ENCODE results near the gene AFAP1L2. TPM values are rescaled to one million over a fixed set of nuclear protein-coding genes. Genes with fewer than 3 reads are reported as not detected.
A peak's percentile ranks its signal among the peaks of the same experiment; 100 is the strongest.

The AFAP1L2 gene
- polyA plus RNA-seq, 1 donor from 2014 or later = 3.0 TPM

DNA sequence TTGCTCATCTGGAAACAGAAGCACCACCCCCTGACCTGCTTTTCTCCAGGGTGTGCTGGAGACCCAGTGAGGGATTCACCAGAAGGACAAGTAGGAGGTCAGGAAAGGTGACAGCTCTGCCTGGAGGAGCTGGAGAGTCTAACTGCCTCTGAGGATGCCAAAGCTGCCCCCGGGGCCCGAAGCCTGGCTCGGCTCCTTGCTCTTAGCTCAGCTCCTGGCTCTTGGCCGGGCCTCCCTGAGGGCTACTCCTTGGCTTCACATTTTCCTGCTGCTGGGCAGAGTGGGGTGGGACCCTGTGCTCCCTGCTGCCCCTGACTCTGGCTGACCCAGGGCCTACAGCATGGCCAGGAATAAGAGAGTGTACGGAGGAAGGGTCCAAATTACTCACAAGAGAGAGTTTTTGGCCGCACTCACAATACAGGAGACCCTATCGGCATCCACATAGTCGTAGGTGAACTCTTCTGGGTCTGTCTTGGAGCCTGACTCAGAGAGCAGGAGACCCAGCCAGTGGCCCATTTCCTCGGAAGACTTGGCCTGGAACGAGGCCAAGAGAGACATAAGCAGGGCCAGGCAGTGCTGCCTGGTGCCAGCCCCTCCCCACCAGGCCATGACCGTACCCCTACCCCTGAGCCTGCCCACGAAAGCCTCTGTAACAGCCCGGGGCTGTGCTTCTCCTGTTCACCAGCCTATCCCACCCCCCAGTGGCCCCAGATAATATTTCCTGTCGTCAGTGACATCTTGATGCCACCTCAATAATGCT lies 102.2 kb downstream of the AFAP1L2 start:
- peaks cover 23% of the 10 kb centered on the region for H3K36me3 Mint-ChIP-seq
- H3K4me1 Mint-ChIP-seq = peaks cover 0 to 11% (median 7%) of the 10 kb centered on the region in 3 donors
- peak overlapping the region in 1 of 4 donors; percentile 36 for H3K4me3 Mint-ChIP-seq
- no peaks in the 10 kb centered on the region for H3K9me3 Mint-ChIP-seq
- no peak overlapping the region for H3K27ac Mint-ChIP-seq
- H3K27me3 Mint-ChIP-seq = no peaks in the 10 kb centered on the region

GRCh38 chr10:114301177-114301576 lies 103.1 kb downstream of the AFAP1L2 start:
- Mint-ChIP-seq H3K4me3 (peak overlapping the region in 1 of 4 donors; percentile 49), H3K9me3 (peaks cover 1 to 4% (median 2%) of the 10 kb centered on the region in 3 donors), H3K27me3 (no peaks in the 10 kb centered on the region), H3K27ac (no peak overlapping the region), H3K4me1 (peaks cover 0 to 9% (median 7%) of the 10 kb centered on the region in 3 donors), H3K36me3 (peaks cover 28% of the 10 kb centered on the region)

DNA sequence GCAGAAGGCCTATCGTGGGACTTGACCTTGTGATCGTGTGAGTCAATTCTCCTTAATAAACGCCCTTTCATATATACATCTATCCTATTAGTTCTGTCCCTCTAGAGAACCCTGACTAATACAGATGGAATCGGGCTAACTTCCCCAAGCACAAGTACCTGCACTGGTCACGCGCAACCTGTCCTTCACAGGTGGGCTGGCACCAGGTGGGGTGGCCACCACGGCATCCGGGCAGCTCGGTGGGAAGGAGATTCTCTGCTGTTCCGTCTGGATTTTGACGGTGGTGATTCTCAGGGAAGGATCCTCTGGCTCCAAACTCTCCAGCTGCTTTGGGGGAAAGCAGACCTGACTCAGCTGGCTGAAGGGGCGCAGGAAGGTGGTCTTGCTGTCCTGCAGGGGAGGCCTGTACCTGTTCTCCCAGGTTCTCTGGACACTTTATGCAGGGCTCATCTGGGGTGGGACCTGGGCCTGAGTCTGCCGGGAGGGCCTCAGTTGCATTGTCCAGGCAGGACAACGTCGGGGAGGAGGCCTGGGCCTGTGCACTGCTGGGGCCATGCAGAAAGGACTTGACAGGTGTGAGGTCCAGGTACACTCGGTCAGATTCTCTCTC lies 104.2 kb downstream of the AFAP1L2 start:
- H3K4me3 Mint-ChIP-seq = no peak overlapping the region
- H3K36me3 Mint-ChIP-seq = peaks cover 36% of the 10 kb centered on the region
- H3K27me3 Mint-ChIP-seq = no peaks in the 10 kb centered on the region
- peaks cover 0 to 9% (median 7%) of the 10 kb centered on the region in 3 donors for H3K4me1 Mint-ChIP-seq
- H3K27ac Mint-ChIP-seq = no peak overlapping the region
- peaks cover 5 to 14% (median 7%) of the 10 kb centered on the region in 3 donors for H3K9me3 Mint-ChIP-seq

DNA sequence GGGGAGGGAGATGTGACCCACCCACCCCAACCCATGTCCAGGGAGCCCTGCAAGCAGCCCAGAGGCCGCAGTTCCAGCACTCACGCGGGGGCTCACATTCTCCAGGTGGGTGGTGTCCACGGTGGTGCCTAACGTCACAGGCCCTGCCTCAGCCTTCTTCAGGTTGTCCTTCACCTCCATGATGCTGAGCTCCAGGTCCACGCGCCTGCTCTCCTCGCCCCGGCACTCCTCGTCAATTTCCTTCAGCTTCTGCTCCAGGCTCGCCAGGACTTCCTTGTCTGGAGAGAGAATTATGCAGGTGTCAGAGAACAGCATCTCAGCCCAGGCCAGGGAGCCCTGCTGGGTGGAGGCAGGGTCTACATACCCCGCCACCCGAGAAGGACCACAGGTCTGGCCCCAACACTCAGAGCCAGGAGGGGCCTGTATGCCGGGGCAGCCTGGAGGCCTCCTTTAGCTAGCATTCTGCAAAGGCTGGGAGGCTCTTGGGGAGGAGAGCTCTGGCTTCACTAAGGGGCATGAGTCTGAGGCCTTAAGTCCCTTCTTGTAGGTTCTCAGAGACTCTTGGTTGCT lies 107.1 kb downstream of the AFAP1L2 start:
- peaks cover 7 to 21% (median 9%) of the 10 kb centered on the region in 3 donors for H3K9me3 Mint-ChIP-seq
- no peak overlapping the region for H3K27ac Mint-ChIP-seq
- H3K4me3 Mint-ChIP-seq = no peak overlapping the region
- no peaks in the 10 kb centered on the region for H3K4me1 Mint-ChIP-seq
- H3K27me3 Mint-ChIP-seq = no peaks in the 10 kb centered on the region
- peaks cover 41% of the 10 kb centered on the region for H3K36me3 Mint-ChIP-seq

- Mint-ChIP-seq H3K9me3 (peaks cover 7 to 21% (median 9%) of the 10 kb centered on the region in 3 donors), H3K36me3 (peaks cover 36% of the 10 kb centered on the region), H3K27ac (no peak overlapping the region), H3K4me3 (no peak overlapping the region), H3K27me3 (no peaks in the 10 kb centered on the region), H3K4me1 (no peaks in the 10 kb centered on the region)
Measured at GRCh38 chr10:114295393-114295792, 108.9 kb downstream of the AFAP1L2 start.

GRCh38 chr10:114294549-114294948 lies 109.8 kb downstream of the AFAP1L2 start:
- no peaks in the 10 kb centered on the region for H3K27me3 Mint-ChIP-seq
- no peak overlapping the region for H3K4me3 Mint-ChIP-seq
- H3K27ac Mint-ChIP-seq = no peak overlapping the region
- H3K9me3 Mint-ChIP-seq = peaks cover 7 to 21% (median 9%) of the 10 kb centered on the region in 3 donors
- peaks cover 31% of the 10 kb centered on the region for H3K36me3 Mint-ChIP-seq
- H3K4me1 Mint-ChIP-seq = no peaks in the 10 kb centered on the region

DNA sequence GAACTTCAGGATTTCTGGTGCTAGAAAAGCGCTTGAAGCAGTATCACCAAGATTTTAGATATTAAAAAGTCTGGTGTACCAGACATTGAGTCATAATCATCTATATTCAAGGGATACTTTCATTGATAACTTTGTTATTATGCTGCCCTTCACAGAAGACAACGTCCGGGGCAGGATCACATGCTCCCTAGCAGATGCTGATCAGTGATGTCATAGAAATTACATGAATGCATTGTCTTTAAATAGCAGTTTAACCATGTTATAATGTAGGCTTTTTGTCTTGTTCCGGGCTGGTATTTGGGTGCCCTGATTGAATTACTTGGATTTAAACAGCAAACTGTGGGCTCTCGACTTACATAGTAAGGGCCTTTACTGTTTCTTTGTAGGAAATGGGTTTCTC lies 111.2 kb downstream of the AFAP1L2 start:
- H3K36me3 Mint-ChIP-seq = peaks cover 25% of the 10 kb centered on the region
- peaks cover 7 to 21% (median 9%) of the 10 kb centered on the region in 3 donors for H3K9me3 Mint-ChIP-seq
- H3K4me3 Mint-ChIP-seq = no peak overlapping the region
- no peaks in the 10 kb centered on the region for H3K4me1 Mint-ChIP-seq
- H3K27me3 Mint-ChIP-seq = peaks cover 3% of the 10 kb centered on the region
- no peak overlapping the region for H3K27ac Mint-ChIP-seq

GRCh38 chr10:114291516-114291915 lies 112.8 kb downstream of the AFAP1L2 start:
- no peaks in the 10 kb centered on the region for H3K4me1 Mint-ChIP-seq
- peaks cover 3% of the 10 kb centered on the region for H3K27me3 Mint-ChIP-seq
- H3K36me3 Mint-ChIP-seq = peaks cover 17% of the 10 kb centered on the region
- H3K27ac Mint-ChIP-seq = no peak overlapping the region
- peaks cover 7 to 21% (median 9%) of the 10 kb centered on the region in 3 donors for H3K9me3 Mint-ChIP-seq
- no peak overlapping the region for H3K4me3 Mint-ChIP-seq

DNA sequence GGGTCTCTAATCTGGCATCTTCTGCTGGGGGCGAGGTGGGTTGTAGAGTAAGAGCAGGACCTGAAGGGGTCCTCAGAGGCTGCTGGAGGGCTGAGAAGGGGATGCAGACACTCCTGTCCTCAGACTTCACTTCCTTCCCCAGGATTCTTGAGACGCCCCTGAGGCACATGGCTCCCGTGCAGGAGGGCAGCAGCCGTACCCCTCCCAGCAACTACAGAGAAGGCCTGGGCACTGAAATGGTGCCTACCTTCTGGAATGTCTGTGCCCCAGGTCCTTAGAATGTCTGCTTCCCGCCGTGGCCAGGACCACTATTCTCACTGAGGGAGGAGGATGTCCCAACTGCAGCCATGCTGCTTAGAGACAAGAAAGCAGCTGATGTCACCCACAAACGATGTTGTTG lies 113.2 kb downstream of the AFAP1L2 start:
- no peaks in the 10 kb centered on the region for H3K4me1 Mint-ChIP-seq

DNA sequence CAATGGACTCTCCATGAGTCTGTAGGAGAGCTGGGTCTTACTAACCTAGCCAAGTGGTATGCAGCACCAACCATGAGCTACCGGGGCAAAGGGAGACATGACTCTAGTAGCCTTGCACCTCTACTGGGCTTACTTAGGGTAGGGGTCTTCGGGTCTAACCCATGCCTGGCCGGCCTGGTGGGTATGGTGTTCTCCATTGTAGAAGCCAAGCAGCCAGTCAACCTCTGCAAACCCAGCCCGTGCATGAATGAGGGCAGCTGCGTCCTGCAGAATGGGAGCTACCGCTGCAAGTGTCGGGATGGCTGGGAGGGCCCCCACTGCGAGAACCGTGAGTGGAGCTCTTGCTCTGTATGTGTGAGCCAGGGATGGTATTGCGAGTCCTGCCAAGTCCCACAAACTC lies 114.3 kb downstream of the AFAP1L2 start:
- Mint-ChIP-seq H3K4me3 (no peak overlapping the region), H3K4me1 (no peaks in the 10 kb centered on the region), H3K27ac (no peak overlapping the region), H3K27me3 (peaks cover 3% of the 10 kb centered on the region), H3K9me3 (peaks cover 0 to 6% (median 4%) of the 10 kb centered on the region in 3 donors), H3K36me3 (peaks cover 6% of the 10 kb centered on the region)

More for the DNA sequence above, 113.2 kb downstream of the AFAP1L2 start:
- peaks cover 12% of the 10 kb centered on the region for H3K36me3 Mint-ChIP-seq
- H3K27ac Mint-ChIP-seq = no peak overlapping the region
- H3K9me3 Mint-ChIP-seq = peaks cover 4 to 16% (median 6%) of the 10 kb centered on the region in 3 donors
- peaks cover 3% of the 10 kb centered on the region for H3K27me3 Mint-ChIP-seq
- no peak overlapping the region for H3K4me3 Mint-ChIP-seq

GRCh38 chr10:114289096-114289436 lies 115.2 kb downstream of the AFAP1L2 start:
- Mint-ChIP-seq H3K27me3 (peaks cover 3% of the 10 kb centered on the region), H3K27ac (no peak overlapping the region), H3K9me3 (no peaks in the 10 kb centered on the region), H3K36me3 (no peaks in the 10 kb centered on the region), H3K4me1 (no peaks in the 10 kb centered on the region), H3K4me3 (no peak overlapping the region)

DNA sequence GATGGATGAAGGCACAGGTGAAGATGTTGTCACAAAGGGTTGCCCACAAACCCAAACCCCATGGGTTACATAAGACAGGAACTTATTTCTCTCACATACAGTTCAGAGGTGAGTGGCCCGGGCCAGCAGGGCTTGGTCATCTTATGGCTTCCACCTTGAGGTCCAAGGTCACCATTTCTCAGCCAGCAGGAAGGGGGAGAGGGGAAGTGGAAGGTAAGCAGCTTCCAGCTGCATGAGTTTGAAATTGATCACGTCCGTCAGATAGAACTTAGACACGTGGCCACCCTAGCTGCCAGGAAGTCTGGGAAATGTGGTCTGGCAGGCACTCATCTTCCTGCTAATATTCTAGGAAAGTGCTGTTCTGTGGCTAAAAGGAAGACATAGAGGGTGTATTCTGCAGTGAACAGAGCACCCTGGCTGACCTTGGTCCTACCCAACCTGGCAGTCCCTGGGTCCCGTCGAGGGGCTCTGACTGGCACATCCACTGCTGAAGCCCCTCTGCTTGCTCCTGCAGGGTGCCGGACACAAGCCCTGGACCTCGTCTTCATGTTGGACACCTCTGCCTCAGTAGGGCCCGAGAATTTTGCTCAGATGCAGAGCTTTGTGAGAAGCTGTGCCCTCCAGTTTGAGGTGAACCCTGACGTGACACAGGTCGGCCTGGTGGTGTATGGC lies 115.7 kb downstream of the AFAP1L2 start:
- Mint-ChIP-seq H3K4me1 (no peaks in the 10 kb centered on the region), H3K36me3 (no peaks in the 10 kb centered on the region), H3K27me3 (peaks cover 3% of the 10 kb centered on the region), H3K9me3 (no peaks in the 10 kb centered on the region), H3K27ac (no peak overlapping the region), H3K4me3 (no peak overlapping the region)

GRCh38 chr10:114286921-114287320 lies 117.4 kb downstream of the AFAP1L2 start:
- H3K4me3 Mint-ChIP-seq = no peak overlapping the region
- H3K9me3 Mint-ChIP-seq = no peaks in the 10 kb centered on the region
- H3K36me3 Mint-ChIP-seq = no peaks in the 10 kb centered on the region
- H3K4me1 Mint-ChIP-seq = peaks cover 0 to 2% (median 0%) of the 10 kb centered on the region in 3 donors
- H3K27me3 Mint-ChIP-seq = peaks cover 3% of the 10 kb centered on the region
- no peak overlapping the region for H3K27ac Mint-ChIP-seq

DNA sequence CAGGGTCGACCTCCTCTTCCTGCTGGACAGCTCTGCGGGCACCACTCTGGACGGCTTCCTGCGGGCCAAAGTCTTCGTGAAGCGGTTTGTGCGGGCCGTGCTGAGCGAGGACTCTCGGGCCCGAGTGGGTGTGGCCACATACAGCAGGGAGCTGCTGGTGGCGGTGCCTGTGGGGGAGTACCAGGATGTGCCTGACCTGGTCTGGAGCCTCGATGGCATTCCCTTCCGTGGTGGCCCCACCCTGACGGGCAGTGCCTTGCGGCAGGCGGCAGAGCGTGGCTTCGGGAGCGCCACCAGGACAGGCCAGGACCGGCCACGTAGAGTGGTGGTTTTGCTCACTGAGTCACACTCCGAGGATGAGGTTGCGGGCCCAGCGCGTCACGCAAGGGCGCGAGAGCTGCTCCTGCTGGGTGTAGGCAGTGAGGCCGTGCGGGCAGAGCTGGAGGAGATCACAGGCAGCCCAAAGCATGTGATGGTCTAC lies 118.3 kb downstream of the AFAP1L2 start:
- H3K36me3 Mint-ChIP-seq = no peaks in the 10 kb centered on the region
- peaks cover 3% of the 10 kb centered on the region for H3K27me3 Mint-ChIP-seq
- no peak overlapping the region for H3K4me3 Mint-ChIP-seq
- H3K9me3 Mint-ChIP-seq = no peaks in the 10 kb centered on the region
- no peak overlapping the region for H3K27ac Mint-ChIP-seq
- H3K4me1 Mint-ChIP-seq = peaks cover 0 to 2% (median 0%) of the 10 kb centered on the region in 3 donors
